Subcutaneous abdominal adipose tissue (tissue), 5 donors: ENCODE results near the gene EIF4G1.

ENCODE experiments used
- H3K27ac ChIP-seq: one replicate; pipeline ENCODE4 v1.7.0; 2013; ENCODE audit warnings: low read depth, mild to moderate bottlenecking, inconsistent platforms, low read length, moderate library complexity
- H3K27me3 ChIP-seq, 5 donors: one replicate each; pipeline ENCODE4 v1.7.0; 2013; ENCODE audit warnings: low read length in 5 of 5, inconsistent platforms in 1 of 5; ENCODE audit not compliant: control insufficient read depth in 5 of 5, insufficient read depth in 4 of 5
- H3K36me3 ChIP-seq, 5 donors: one replicate each; pipeline ENCODE4 v1.7.0; 2013; ENCODE audit warnings: low read length in 5 of 5; ENCODE audit not compliant: control insufficient read depth in 5 of 5, insufficient read depth in 5 of 5
- H3K4me1 ChIP-seq, 5 donors: one replicate each; pipeline ENCODE4 v1.7.0; 2013; ENCODE audit warnings: low read length in 5 of 5, mild to moderate bottlenecking in 3 of 5, moderate library complexity in 1 of 5; ENCODE audit not compliant: control insufficient read depth in 5 of 5, insufficient read depth in 5 of 5
- H3K4me3 ChIP-seq, 5 donors: one replicate each; pipeline ENCODE4 v1.7.0; 2013; ENCODE audit warnings: low read length in 5 of 5, low read depth in 1 of 5
- H3K9ac ChIP-seq, 5 donors: one replicate each; pipeline ENCODE4 v1.7.0; 2013; ENCODE audit warnings: low read length in 5 of 5, mild to moderate bottlenecking in 4 of 5, moderate library complexity in 3 of 5
- H3K9me3 ChIP-seq, 5 donors: one replicate each; pipeline ENCODE4 v1.7.0; 2013; ENCODE audit warnings: low read length in 5 of 5; ENCODE audit not compliant: control insufficient read depth in 5 of 5
- donor health status: healthy.
- donor health status: healthy.
- donor health status: healthy.
- donor health status: healthy.
- donor health status: healthy.

The EIF4G1 gene

GRCh38 chr3:184332370-184333090, 18.1 kb downstream of the EIF4G1 start:
- H3K4me3 ChIP-seq: no peak overlapping the region
- peak overlapping the region; percentile 39 for H3K27ac ChIP-seq
- H3K4me1 ChIP-seq: peaks cover 8 to 37% (median 21%) of the 10 kb centered on the region in 5 donors
- H3K27me3 ChIP-seq: no peaks in the 10 kb centered on the region
- peaks cover 4 to 77% (median 73%) of the 10 kb centered on the region in 5 donors for H3K36me3 ChIP-seq
- H3K9ac ChIP-seq: peak overlapping the region in 2 of 5 donors; percentile 14 to 28
- no peaks in the 10 kb centered on the region for H3K9me3 ChIP-seq

GRCh38 chr3:184333190-184333589, 18.8 kb downstream of the EIF4G1 start:
- Histone ChIP-seq H3K4me3 (no peak overlapping the region), H3K9me3 (no peaks in the 10 kb centered on the region), H3K27me3 (no peaks in the 10 kb centered on the region), H3K36me3 (peaks cover 4 to 71% (median 67%) of the 10 kb centered on the region in 5 donors), H3K4me1 (peaks cover 8 to 44% (median 27%) of the 10 kb centered on the region in 5 donors), H3K9ac (no peak overlapping the region), H3K27ac (peak overlapping the region; percentile 39)

- Histone ChIP-seq H3K9me3 (no peaks in the 10 kb centered on the region), H3K4me3 (no peak overlapping the region), H3K36me3 (peaks cover 4 to 66% (median 62%) of the 10 kb centered on the region in 5 donors), H3K4me1 (peaks cover 8 to 49% (median 32%) of the 10 kb centered on the region in 5 donors), H3K27ac (peak overlapping the region; percentile 39), H3K9ac (no peak overlapping the region), H3K27me3 (no peaks in the 10 kb centered on the region)
These were observed 19.3 kb downstream of the EIF4G1 start for GRCh38 chr3:184333700-184334099.

GRCh38 chr3:184334470-184335158, 20.2 kb downstream of the EIF4G1 start:
- Histone ChIP-seq H3K4me1 (peaks cover 8 to 55% (median 38%) of the 10 kb centered on the region in 5 donors), H3K36me3 (peaks cover 2 to 57% (median 53%) of the 10 kb centered on the region in 5 donors), H3K9ac (no peak overlapping the region), H3K27me3 (no peaks in the 10 kb centered on the region), H3K9me3 (no peaks in the 10 kb centered on the region), H3K4me3 (no peak overlapping the region), H3K27ac (peak overlapping the region; percentile 98)

GRCh38 chr3:184335291-184335660, 20.9 kb downstream of the EIF4G1 start:
- H3K4me1 ChIP-seq: peaks cover 8 to 55% (median 38%) of the 10 kb centered on the region in 5 donors
- no peaks in the 10 kb centered on the region for H3K27me3 ChIP-seq
- peak overlapping the region; percentile 31 to 80 (median 74) for H3K4me3 ChIP-seq
- H3K36me3 ChIP-seq: peaks cover 0 to 50% (median 48%) of the 10 kb centered on the region in 5 donors
- H3K9me3 ChIP-seq: no peaks in the 10 kb centered on the region
- H3K27ac ChIP-seq: peak overlapping the region; percentile 98
- H3K9ac ChIP-seq: peak overlapping the region in 4 of 5 donors; percentile 63 to 87 (median 79)

- H3K36me3 ChIP-seq: peaks cover 0 to 45% (median 44%) of the 10 kb centered on the region in 5 donors
- H3K4me3 ChIP-seq: peak overlapping the region; percentile 74 to 80 (median 80)
- no peaks in the 10 kb centered on the region for H3K9me3 ChIP-seq
- peak overlapping the region; percentile 71 to 89 (median 86) for H3K9ac ChIP-seq
- no peaks in the 10 kb centered on the region for H3K27me3 ChIP-seq
- peaks cover 8 to 55% (median 38%) of the 10 kb centered on the region in 5 donors for H3K4me1 ChIP-seq
- peak overlapping the region; percentile 98 for H3K27ac ChIP-seq
These were observed 21.5 kb downstream of the EIF4G1 start for GRCh38 chr3:184335661-184336546.

- no peaks in the 10 kb centered on the region for H3K9me3 ChIP-seq
- H3K27ac ChIP-seq: peak overlapping the region; percentile 98
- H3K36me3 ChIP-seq: peaks cover 0 to 42% (median 37%) of the 10 kb centered on the region in 5 donors
- peak overlapping the region; percentile 74 to 80 (median 80) for H3K4me3 ChIP-seq
- peaks cover 8 to 52% (median 38%) of the 10 kb centered on the region in 5 donors for H3K4me1 ChIP-seq
- no peaks in the 10 kb centered on the region for H3K27me3 ChIP-seq
- H3K9ac ChIP-seq: peak overlapping the region; percentile 71 to 89 (median 86)
These were observed 22.4 kb downstream of the EIF4G1 start for GRCh38 chr3:184336547-184337398.

GRCh38 chr3:184337399-184337714, 23.0 kb downstream of the EIF4G1 start, which contains the start of gene FAM131A:
TSS of gene FAM131A (plus strand) at chr3:184337600. CDS start at chr3:184337631, 31 bp downstream.
- Histone ChIP-seq H3K36me3 (peaks cover 0 to 42% (median 36%) of the 10 kb centered on the region in 5 donors), H3K27ac (peak within 1 kb of the TSS; percentile 98), H3K9ac (peak within 1 kb of the TSS; percentile 71 to 89 (median 86)), H3K4me1 (peaks cover 5 to 46% (median 38%) of the 10 kb centered on the region in 5 donors), H3K9me3 (no peaks in the 10 kb centered on the region), H3K27me3 (no peaks in the 10 kb centered on the region), H3K4me3 (peak within 1 kb of the TSS; percentile 74 to 80 (median 80))

GRCh38 chr3:184337981-184338380, 23.6 kb downstream of the EIF4G1 start:
- Histone ChIP-seq H3K9me3 (no peaks in the 10 kb centered on the region), H3K27me3 (no peaks in the 10 kb centered on the region), H3K4me3 (peak overlapping the region in 3 of 5 donors; percentile 11 to 34 (median 27)), H3K4me1 (peaks cover 5 to 42% (median 36%) of the 10 kb centered on the region in 5 donors), H3K9ac (peak overlapping the region; percentile 25 to 84 (median 61)), H3K36me3 (peaks cover 0 to 42% (median 35%) of the 10 kb centered on the region in 5 donors), H3K27ac (peak overlapping the region; percentile 98)
